PC-3 (cell line): ENCODE measurements around the gene BDKRB2.

ENCODE experiments used
- CTCF ChIP-seq: fragments of 300-600 bp; sonication (generic); conservative IDR thresholded peaks from 2 replicates; pipeline ENCODE4 v1.5.1; 2017; ENCODE audit warnings: antibody characterized with exemption, low read depth, mild to moderate bottlenecking, low read length
- EZH2 ChIP-seq: fragments of 300-600 bp; sonication (generic); IDR thresholded peaks from one replicate; pipeline ENCODE4 v1.6.1; 2017; ENCODE audit warnings: antibody characterized with exemption, mild to moderate bottlenecking, low read length; ENCODE audit not compliant: unreplicated experiment
- EZH2phosphoT487 ChIP-seq: fragments of 300-600 bp; sonication (generic); IDR thresholded peaks from 2 replicates; pipeline ENCODE4 v1.6.1; 2018; ENCODE audit warnings: mild to moderate bottlenecking, antibody characterized with exemption, low read length, borderline replicate concordance

- no peak for TF ChIP-seq CTCF
- no peak for TF ChIP-seq EZH2
- no peak for TF ChIP-seq EZH2phosphoT487
Measured at GRCh38 chr14:96205978-96206360, 1.3 kb downstream of the BDKRB2 start.
